KMS-11 (cell line): ENCODE results near the gene INPP5A.

Experiments used
- H2AFZ ChIP-seq: fragments of 200-600 bp; sonication (generic); 2 replicates; pipeline ENCODE4 v1.6.1; 2016; ENCODE audit warnings: antibody characterized with exemption, mixed run types, low read depth
- H3K27ac ChIP-seq: fragments of 200-600 bp; sonication (generic); 2 replicates; pipeline ENCODE4 v1.6.1; 2016; ENCODE audit warnings: mild to moderate bottlenecking, mixed run types
- H3K27me3 ChIP-seq: fragments of 200-600 bp; sonication (generic); 2 replicates; pipeline ENCODE4 v1.6.1; 2017; ENCODE audit warnings: mild to moderate bottlenecking, low read depth, mixed run types, moderate library complexity; ENCODE audit not compliant: insufficient read depth
- H3K36me3 ChIP-seq: fragments of 200-600 bp; sonication (generic); 2 replicates; pipeline ENCODE4 v1.6.1; 2017; ENCODE audit warnings: mild to moderate bottlenecking, mixed run types; ENCODE audit not compliant: insufficient read depth
- H3K4me1 ChIP-seq: fragments of 200-600 bp; sonication (generic); 2 replicates; pipeline ENCODE4 v1.6.1; 2016; ENCODE audit warnings: mild to moderate bottlenecking, low read depth, mixed run types; ENCODE audit not compliant: poor library complexity, severe bottlenecking
- H3K4me2 ChIP-seq: fragments of 200-600 bp; sonication (generic); 2 replicates; pipeline ENCODE4 v1.7.0; 2016; ENCODE audit warnings: mild to moderate bottlenecking, mixed run types
- H3K4me3 ChIP-seq: fragments of 200-600 bp; sonication (generic); IDR thresholded peaks from 2 replicates; pipeline ENCODE4 v1.6.1; 2017; ENCODE audit warnings: low read depth, low read length, mixed read lengths; ENCODE audit not compliant: insufficient read depth
- H3K79me2 ChIP-seq: fragments of 200-600 bp; sonication (generic); 2 replicates; pipeline ENCODE4 v1.6.1; 2016; ENCODE audit warnings: low read depth, mixed run types; ENCODE audit not compliant: insufficient read depth
- H3K9ac ChIP-seq: fragments of 200-600 bp; sonication (generic); 2 replicates; pipeline ENCODE4 v1.6.1; 2016; ENCODE audit warnings: mild to moderate bottlenecking, mixed run types
- H4K20me1 ChIP-seq: fragments of 200-600 bp; sonication (generic); 2 replicates; pipeline ENCODE4 v1.6.1; 2016; ENCODE audit warnings: mild to moderate bottlenecking, mixed run types; ENCODE audit not compliant: insufficient read depth
- CTCF ChIP-seq: fragments of 200-600 bp; sonication (generic); conservative IDR thresholded peaks from 2 replicates; pipeline ENCODE4 v1.6.1; 2017; ENCODE audit warnings: low read depth, mild to moderate bottlenecking, antibody characterized with exemption, low read length, moderate library complexity, mixed read lengths

The INPP5A gene

GRCh38 chr10:132630666-132631337 lies 93.2 kb downstream of the INPP5A start:
- Histone ChIP-seq H4K20me1 (no peaks in the 10 kb centered on the region), H3K9ac (no peak overlapping the region), H3K4me3 (no peak overlapping the region), H3K27ac (no peak overlapping the region), H3K36me3 (no peaks in the 10 kb centered on the region), H3K27me3 (no peaks in the 10 kb centered on the region), H2AFZ (no peak overlapping the region), H3K4me1 (no peaks in the 10 kb centered on the region), H3K4me2 (no peak overlapping the region), H3K79me2 (no peaks in the 10 kb centered on the region)
- no peak for TF ChIP-seq CTCF

- Histone ChIP-seq H3K4me2 (no peak overlapping the region), H3K4me1 (no peaks in the 10 kb centered on the region), H4K20me1 (no peaks in the 10 kb centered on the region), H3K27me3 (no peaks in the 10 kb centered on the region), H3K27ac (no peak overlapping the region), H3K9ac (no peak overlapping the region), H3K36me3 (no peaks in the 10 kb centered on the region), H2AFZ (no peak overlapping the region), H3K4me3 (no peak overlapping the region), H3K79me2 (no peaks in the 10 kb centered on the region)
- no peak for TF ChIP-seq CTCF
These were observed 93.8 kb downstream of the INPP5A start for GRCh38 chr10:132631338-132631735.

- Histone ChIP-seq H3K27me3 (no peaks in the 10 kb centered on the region), H3K79me2 (no peaks in the 10 kb centered on the region), H3K4me1 (no peaks in the 10 kb centered on the region), H3K36me3 (no peaks in the 10 kb centered on the region), H2AFZ (no peak overlapping the region), H3K4me2 (no peak overlapping the region), H3K27ac (no peak overlapping the region), H4K20me1 (no peaks in the 10 kb centered on the region), H3K9ac (no peak overlapping the region), H3K4me3 (no peak overlapping the region)
- TF ChIP-seq CTCF = no peak
These were observed 94.5 kb downstream of the INPP5A start for GRCh38 chr10:132632091-132632561.

- Histone ChIP-seq H4K20me1 (no peaks in the 10 kb centered on the region), H3K9ac (no peak overlapping the region), H3K4me2 (no peak overlapping the region)
These were observed 95.5 kb downstream of the INPP5A start for GRCh38 chr10:132632851-132633684.

More at GRCh38 chr10:132632851-132633684, 95.5 kb downstream of the INPP5A start:
- Histone ChIP-seq H3K36me3 (no peaks in the 10 kb centered on the region), H3K27me3 (no peaks in the 10 kb centered on the region), H2AFZ (no peak overlapping the region), H3K27ac (no peak overlapping the region), H3K4me1 (peaks cover 5% of the 10 kb centered on the region), H3K4me3 (no peak overlapping the region), H3K79me2 (no peaks in the 10 kb centered on the region)
- TF ChIP-seq CTCF = no peak
